Stimulated activated CD4-positive, alpha-beta T cell treated with anti-CD3 and anti-CD28 coated beads, Interleukin-15, amount 100 ng/mL, for 48 hours (primary cell): Measurements from ENCODE around the gene PTPRR.

Experiments used
- DNase-seq, 2 donors: peaks; one replicate each; pipeline ENCODE4 v3.0.0-alpha.2; 2020; ENCODE audit warnings: low read depth in 2 of 2

The PTPRR gene

DNA sequence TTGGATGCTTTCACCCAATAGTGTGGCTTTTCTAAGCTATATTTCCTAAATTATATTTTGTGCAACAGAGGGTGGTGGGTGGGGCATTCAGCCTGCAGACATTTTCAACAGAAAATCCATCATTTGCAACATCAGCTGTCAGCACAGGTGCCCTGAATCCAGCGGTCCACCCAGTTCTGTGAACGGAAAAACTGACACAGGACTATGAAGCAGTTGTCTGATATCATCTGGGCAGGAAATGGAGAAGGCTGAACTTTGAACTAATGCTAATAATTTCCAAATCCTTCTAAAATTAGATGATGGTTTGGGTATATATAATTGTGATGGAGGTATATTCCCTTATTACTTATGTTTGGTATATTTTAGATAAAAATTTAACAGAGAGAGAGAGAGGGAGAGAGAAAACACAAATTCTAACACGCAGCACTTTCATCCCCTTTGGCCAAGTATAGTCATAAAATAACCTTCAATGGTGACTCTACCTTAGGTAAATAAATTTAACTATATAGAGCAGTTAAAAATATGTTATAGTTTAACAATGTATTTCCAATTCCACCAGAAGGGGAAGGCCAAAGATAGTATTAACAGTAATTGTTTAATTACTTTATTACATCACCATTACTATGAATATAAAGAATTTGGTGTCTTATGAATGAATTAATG is 225.0 kb downstream of the PTPRR start:
- no peak for DNase-seq

- no peak for DNase-seq
Observed at GRCh38 chr12:70692681-70693288, 227.8 kb downstream of the PTPRR start.

DNA sequence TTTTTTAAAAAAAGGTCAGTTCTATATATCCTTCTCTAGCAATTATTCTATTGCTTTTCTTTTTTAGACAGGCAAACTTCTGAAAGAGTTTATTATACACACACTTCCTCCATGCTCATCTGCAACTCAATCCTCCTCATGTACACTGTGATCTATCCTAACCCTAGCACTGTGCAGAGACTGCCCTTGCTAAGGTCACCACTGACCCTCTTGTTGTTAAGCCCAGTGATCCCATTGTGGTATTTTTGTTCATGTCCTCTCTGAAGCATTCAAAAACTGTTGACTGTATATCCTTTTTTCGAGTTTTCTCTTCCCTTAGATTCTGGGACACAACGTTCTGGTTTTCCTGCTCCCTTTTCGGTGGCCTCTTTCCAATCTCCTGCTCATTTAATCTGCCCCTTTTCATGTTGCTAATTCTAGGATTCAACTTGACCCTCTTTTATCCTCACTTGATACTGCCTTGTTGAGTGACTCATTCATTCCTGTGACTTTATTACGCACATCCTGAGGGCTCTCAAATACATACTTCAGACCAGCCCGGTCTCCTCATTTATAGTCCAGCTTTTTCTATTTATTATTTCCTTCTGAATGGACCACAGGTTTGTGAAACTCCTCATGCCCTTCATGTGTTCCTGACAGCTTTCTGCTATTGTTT is 229.4 kb downstream of the PTPRR start:
- DNase-seq: no peak

- no peak for DNase-seq
Observed at GRCh38 chr12:70686907-70687306, 233.6 kb downstream of the PTPRR start.

DNA sequence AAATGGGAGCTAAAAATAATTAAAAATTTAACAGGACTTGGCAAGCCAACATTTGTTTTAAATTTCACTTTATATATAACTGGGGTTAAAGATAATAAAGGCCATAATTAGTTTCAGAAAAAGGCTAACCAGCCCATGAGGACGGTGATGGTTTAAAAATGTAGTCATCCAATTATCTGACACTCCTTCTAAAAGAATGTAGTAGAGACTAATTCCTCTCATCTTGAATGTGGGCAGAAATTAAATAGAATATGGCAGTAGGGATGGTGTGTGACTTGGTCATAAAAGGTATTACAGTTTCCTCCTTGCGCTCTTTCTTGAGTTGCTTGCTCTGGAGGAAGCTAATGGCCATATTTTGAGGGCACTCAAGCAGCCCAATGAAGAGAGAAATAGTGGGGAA is 234.2 kb downstream of the PTPRR start:
- DNase-seq: no peak

GRCh38 chr12:70683976-70684375 is 236.6 kb downstream of the PTPRR start:
- DNase-seq: no peak

DNA sequence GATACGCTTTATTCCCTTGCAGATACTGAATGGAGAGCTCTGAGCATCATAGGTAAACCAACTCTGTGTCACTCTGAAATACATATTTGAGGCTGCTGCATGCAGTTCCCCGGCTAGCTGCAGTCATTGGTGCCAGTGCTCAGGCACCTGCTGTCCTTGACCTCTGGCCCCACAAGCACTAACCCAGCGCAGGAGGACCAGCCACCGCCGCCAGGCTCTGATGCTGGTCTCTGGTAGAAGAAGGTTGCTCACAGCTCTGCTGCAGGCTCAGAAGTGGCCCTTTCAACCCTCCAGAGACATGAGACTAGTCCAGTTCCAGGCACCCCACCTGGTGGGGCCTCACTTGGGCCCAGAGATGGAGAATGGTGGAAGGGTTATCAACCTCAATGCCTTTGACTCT is 248.8 kb downstream of the PTPRR start:
- no peak for DNase-seq

- DNase-seq: no peak
Observed at GRCh38 chr12:70670948-70671347, 249.6 kb downstream of the PTPRR start.

DNA sequence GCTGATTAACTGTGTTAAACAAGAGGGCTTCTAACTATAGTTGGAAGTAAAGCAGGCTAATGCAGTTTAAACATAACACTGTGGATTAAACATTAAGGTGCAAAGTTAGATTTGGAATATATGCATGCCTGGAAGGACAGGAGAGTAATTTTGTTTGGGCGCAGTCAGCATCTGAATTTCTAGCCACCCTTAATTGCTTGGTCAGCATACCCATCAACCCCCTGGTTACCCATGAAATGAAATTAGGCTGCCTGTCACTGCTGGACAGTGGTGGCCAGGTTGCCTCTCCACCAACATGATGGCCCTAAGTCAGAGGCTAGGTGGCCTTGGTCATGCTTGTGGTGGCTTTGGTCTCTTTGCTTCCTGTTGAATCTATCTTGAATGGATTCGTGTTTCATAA is 253.3 kb downstream of the PTPRR start:
- DNase-seq: no peak

DNA sequence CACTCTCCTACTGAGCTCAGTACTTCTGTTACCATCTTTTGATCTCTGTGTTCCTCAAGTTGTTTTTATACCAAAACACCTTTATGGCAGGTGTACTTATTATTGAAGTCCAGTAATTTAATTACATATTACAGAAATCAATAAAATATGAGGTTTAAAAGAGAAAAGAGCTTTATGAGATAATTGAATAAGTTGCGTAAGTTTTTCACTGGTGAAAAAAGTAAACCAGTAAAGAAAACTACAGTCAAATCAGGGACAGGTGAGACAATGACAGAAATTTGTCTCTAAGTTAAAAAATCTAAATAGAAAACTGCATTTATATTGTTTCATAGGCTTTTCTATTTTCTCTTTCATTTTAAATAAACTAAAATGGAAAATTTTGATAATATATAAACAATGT is 254.2 kb downstream of the PTPRR start:
- no peak for DNase-seq

DNA sequence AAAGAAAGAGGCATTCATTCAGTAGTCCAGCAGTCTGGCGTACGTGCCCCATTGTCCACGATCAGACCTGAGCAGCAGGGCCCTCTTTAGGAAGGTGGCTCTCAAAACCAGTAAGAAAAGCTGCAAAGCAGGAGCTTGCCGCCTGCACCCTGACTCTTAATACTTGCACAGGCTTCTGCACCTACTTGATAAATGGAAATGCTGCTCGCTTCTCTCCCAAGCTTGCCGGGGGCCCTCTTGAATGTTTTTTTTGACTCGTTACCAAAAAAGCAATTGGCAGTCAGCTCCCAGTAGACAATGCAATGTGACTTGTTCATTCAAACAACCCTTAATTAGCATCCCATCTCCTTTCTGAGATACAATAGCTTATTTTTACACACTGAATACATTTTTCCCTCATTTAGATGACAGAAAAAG is 256.1 kb downstream of the PTPRR start:
- DNase-seq: no peak

DNA sequence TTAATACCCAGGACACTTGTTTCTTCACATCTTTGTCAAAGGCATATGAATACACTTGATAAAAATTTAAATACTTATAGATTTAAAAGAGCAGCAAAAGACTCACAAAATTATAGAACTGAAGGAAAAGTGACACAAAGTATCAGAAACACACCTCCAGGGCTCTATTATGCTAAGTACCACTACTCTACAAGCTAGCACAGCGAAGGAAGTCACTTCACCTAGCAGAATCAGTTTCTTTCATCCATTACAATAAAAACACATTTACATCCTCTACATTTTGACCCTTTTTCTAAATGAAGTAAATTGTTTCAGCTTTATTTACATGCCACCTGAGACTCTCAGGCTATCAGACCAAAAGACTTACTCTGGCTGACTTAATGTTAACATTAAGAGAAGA is 256.7 kb downstream of the PTPRR start:
- no peak for DNase-seq

GRCh38 chr12:70661466-70662161 is 258.9 kb downstream of the PTPRR start:
- no peak for DNase-seq

DNA sequence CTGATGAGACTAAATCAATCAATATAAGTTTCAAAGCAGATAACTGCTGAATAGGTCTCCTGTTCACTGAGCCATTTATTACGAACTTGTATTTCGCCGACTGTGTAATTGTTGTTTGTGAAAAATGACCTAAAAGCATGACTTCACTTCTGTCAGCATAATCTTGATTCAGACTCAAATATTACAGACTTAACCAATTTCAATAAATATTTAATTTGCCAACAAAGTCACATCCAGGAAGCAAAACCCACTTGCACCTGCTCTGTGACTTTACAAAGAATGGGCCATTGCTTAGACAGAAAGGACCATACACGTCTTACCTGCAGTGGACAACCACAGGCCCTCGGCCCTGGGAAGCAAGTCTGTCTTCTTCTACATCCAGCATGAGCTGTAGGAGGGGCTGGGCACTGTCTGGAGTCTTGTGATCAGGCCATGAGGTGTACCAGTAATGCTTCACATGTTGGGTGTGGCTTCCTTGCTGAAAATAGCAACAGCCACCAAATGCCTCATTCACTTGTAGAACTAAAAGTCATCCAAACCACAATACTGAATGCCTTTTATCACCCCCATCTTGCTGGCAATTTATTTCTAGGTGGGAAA is 259.8 kb downstream of the PTPRR start:
- DNase-seq: no peak

DNA sequence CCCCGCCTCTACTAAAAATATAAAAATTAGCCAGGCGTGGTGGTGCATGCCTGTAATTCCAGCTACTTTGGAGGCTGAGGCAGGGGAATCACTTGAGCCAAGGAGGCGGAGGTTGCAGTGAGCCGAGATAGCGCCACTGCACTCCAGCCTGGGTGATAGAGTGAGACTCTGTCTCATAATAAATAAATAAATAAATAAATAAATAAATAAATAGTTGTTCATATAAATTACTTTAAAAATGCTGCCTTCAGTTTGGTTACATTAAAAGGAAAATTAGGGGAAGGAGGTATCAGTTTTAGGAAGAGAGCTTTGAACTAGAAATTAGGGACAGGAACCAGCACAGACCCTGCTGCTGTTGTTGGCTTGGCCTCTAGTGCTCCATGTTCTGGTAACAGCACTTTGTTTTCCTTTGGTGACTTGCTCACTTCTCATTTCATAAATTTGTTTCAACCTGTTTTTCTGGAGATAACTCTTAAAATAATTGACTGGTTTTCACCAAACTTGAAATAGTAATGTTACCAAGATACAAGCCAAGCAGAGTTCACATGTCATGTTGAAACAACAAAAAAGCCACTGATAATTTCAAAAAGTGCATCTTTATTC is 260.4 kb downstream of the PTPRR start:
- no peak for DNase-seq

DNA sequence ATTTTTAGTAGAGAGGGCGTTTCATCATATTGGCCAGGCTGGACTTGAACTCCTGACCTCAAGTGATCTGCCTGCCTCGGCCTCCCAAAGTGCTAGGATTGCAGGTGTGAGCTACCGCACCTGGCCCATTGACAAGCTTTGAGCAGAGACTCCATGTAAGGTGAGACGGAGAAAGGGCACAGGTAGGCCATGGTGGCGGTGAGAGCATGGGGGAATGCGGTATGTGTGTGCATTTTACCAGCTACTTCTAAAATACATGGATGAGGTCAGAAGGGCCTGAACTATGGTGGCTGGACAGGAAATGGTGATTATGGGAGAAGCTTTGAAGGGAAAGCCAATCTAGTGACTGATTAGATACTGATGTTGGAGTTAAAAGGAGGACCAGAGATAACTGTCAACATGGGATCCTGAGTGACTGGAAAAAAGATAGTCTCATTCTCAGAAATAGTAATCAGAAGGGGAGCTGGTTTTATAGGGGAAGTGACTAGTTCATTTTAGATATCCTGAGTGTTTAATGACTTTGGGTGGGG is 261.4 kb downstream of the PTPRR start:
- no peak for DNase-seq

DNA sequence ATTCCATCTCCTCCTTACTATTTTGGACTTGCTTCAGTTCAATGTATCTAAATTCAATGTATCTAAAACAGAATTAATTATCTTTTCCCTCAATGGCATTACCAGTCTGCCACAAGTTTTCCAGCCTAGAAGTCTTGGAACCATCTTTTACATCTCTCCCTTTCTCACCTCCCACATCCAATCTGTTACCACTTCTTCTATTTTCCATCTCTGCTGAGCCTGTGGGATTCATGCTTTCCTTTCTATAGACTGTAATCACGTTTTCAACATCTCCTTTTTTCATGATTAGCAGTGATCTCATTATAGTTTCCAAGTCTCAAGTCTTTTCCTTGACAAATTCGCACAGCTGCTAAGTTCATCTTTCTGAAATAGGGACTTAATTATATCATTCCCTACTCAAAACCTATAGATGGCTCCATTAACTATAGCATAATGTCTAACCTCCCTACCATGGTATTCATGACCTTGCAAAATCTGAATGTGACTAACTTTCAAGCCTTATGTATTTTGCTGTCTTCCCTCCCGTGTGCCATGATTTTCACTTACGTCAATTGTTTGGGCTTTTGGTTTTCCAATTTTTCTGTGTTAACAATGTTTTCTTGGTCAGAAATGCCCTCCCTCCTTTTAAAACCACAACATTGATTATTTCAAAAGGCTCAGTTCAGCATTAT is 262.8 kb downstream of the PTPRR start:
- no peak for DNase-seq

DNA sequence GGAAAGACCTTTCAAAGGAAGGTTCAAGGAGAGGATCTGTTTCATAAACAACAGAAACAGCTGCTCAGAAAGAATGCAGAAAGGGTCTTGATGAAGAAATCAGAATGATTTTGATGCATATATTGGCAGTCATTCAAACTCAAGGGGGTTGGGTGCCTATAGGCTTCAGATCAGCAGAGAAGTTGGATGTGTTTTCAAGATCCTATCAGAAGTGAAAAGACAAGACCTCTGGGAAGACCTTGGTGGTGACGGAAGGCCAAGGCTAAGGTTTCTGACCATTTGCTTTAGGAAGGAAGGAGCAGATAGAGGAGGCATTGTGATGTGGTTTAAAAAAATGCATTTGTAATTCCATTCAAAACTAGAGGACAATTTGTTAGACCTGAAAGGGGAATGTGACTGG is 268.1 kb downstream of the PTPRR start:
- DNase-seq: no peak

DNA sequence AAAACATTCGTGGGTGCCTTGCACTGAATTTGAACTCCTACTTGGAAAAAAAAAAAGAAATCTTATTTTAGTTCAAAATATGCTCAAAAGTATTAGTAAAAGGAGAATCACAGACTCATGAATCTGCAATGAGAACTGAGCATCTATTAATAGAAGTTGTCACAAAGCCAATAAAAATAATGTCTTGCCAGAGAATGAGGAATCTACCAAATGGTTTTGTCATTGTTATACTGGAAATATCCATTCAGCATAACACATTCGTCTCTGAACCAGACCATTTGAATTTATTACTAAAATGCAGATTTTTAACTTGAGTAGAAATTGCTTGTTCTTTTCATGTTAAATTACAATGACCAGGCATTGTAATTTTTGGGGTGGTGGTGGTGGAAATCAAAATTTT is 271.7 kb downstream of the PTPRR start:
- no peak for DNase-seq

GRCh38 chr12:70648191-70648590 is 272.3 kb downstream of the PTPRR start:
- DNase-seq: no peak

DNA sequence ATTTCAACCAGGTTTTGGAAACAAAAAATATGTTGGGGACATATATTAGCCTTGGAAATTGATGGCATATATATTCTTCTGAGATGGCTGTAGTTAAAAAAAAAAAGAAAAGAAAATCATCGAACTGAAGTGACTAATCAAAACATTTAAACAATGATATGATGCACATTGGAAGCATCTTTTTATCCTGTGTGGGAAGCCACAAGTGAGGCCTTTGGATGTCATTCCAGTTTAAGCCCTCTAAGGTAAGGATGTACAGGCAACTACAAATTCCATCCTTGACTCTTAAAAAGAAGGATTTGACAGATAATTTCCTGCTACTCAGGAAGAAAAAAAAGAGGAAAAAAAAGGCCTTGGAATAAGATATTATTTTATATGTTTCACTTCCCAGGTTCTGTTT is 273.7 kb downstream of the PTPRR start:
- no peak for DNase-seq
